Activated CD8-positive, alpha-beta memory T cell treated with anti-CD3 and anti-CD28 coated beads, Interleukin-2, amount 10 ng/mL, durations not matched to agents 7 days and 5 days (primary cell): ENCODE measurements around the gene GALT. TPM values are rescaled to one million over a fixed set of nuclear protein-coding genes. Genes with fewer than 3 reads are reported as not detected.

Source experiments
- ATAC-seq: fragments of 150-1000 bp; cut with Tn5 transposase; one replicate; pipeline ENCODE4 v1.10.0; 2021; ENCODE audit warnings: moderate library complexity
- CTCF ChIA-PET: fragments of 350-600 bp; sonication (Branson Sonifier 250); formaldehyde crosslinking; loops from one replicate; lab custom pipeline; 2021; ENCODE audit warnings: antibody characterized with exemption; lab: Charles Lee
- DNase-seq: peaks from one replicate; pipeline ENCODE4 v3.0.0-alpha.2; 2020
- H3K27ac Mint-ChIP-seq: one replicate; pipeline ENCODE4 v1.8.0; 2021; ENCODE audit warnings: mild to moderate bottlenecking, mixed read lengths
- H3K27me3 Mint-ChIP-seq: one replicate; pipeline ENCODE4 v1.8.0; 2021; ENCODE audit warnings: mixed read lengths
- H3K36me3 Mint-ChIP-seq: one replicate; pipeline ENCODE4 v1.8.0; 2021; ENCODE audit warnings: mild to moderate bottlenecking, mixed read lengths
- H3K4me1 Mint-ChIP-seq: one replicate; pipeline ENCODE4 v1.8.0; 2021; ENCODE audit warnings: mixed read lengths
- H3K4me3 Mint-ChIP-seq: one replicate; pipeline ENCODE4 v1.8.0; 2021; ENCODE audit warnings: mild to moderate bottlenecking, moderate library complexity, mixed read lengths
- H3K9me3 Mint-ChIP-seq: one replicate; pipeline ENCODE4 v1.8.0; 2022; ENCODE audit warnings: low read depth, mixed read lengths
- total RNA-seq, 2 experiments: library from RNA; stranded (reverse); gene quantifications; one replicate each; pipeline ENCODE4 v1.2.3, GENCODE V29; 2021

Gene GALT
- total RNA-seq, 2 experiments from 2014 or later = 61.0 to 71.3 TPM

DNA sequence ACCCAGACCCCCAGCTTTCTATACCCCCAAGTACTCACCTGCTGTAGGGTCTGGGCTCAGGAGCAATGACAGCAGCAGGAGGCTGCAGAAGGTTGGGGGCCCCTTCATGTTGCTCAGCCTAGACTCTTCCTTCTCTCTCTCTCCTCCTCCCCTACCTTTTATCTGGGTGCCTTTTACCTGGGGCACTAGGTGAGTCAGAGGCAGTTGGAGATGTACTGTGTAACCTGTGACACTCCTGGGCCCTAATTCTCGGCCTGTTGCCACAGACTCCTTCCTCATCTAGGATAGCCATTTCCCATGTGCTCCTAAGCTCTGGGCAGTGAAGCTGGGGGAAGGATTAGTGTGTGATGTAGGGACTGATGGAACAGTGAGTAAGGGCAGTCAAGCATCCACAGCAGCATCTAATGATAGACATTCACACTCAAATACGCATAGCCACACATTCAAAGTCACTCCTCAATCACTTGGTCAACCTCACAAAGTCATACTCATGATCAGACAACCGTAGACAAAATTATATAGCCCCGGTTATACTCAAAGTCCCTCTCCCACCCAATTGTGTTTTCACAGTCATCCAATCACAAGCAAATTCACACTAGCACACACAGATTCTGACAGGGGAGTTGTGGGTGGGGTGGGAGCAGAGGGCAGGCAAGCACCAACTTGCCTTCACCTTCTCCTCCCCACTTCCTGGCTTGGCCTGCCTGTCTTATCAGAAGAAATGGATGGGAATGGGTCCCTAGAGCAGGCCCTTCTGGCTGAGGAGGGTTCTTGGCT, 16.2 kb downstream of the GALT start, which contains the start of gene CCL27:
CCL27 (minus strand) TSS at position 132 of the 777 bp plus-strand sequence; CDS start at position 108, 24 bp downstream.
- ATAC-seq = no peak

DNA sequence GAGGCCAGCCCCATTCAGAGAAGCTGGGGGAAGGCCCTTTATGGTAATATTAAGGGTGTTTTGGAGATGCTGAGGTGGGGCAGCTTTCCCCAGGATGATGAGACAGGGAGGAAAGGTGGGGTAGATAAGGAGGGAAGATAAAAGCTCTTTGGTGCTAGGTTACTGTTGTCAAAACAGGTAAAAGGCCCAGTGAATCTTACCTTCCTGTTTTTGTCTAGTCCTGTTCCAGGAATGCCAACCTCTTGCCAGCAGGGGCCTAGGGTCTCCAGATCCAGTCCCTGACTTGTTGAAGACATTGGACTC, 16.8 kb downstream of the GALT start:
- Mint-ChIP-seq H3K36me3 (peaks cover 5% of the 10 kb centered on the region), H3K4me1 (peaks cover 29% of the 10 kb centered on the region), H3K4me3 (no peak overlapping the region), H3K27me3 (no peaks in the 10 kb centered on the region), H3K27ac (peak overlapping the region; percentile 70), H3K9me3 (no peaks in the 10 kb centered on the region)
- DNase-seq (no peak), ATAC-seq (no peak)
- CTCF ChIA-PET = interaction anchor here (0.6 to 10.8 kb wide), 5 partner anchors 12 to 39 kb away, joined by 3 to 124 read pairs (median 52); partner anchors contain the start of genes GALT, IL11RA and SIGMAR1

More for the DNA sequence above, 16.2 kb downstream of the GALT start, which contains the start of gene CCL27:
- Mint-ChIP-seq H3K36me3 (peaks cover 3% of the 10 kb centered on the region), H3K27ac (peak within 1 kb of the TSS; percentile 70), H3K9me3 (no peaks in the 10 kb centered on the region), H3K4me1 (peaks cover 28% of the 10 kb centered on the region), H3K27me3 (no peaks in the 10 kb centered on the region), H3K4me3 (no peak within 1 kb of the TSS)
- no peak for DNase-seq
- CTCF ChIA-PET = interaction anchor here (0.6 to 10.8 kb wide), 5 partner anchors 12 to 43 kb away, joined by 3 to 124 read pairs (median 52); partner anchors contain the start of genes DCTN3, GALT, IL11RA and SIGMAR1

DNA sequence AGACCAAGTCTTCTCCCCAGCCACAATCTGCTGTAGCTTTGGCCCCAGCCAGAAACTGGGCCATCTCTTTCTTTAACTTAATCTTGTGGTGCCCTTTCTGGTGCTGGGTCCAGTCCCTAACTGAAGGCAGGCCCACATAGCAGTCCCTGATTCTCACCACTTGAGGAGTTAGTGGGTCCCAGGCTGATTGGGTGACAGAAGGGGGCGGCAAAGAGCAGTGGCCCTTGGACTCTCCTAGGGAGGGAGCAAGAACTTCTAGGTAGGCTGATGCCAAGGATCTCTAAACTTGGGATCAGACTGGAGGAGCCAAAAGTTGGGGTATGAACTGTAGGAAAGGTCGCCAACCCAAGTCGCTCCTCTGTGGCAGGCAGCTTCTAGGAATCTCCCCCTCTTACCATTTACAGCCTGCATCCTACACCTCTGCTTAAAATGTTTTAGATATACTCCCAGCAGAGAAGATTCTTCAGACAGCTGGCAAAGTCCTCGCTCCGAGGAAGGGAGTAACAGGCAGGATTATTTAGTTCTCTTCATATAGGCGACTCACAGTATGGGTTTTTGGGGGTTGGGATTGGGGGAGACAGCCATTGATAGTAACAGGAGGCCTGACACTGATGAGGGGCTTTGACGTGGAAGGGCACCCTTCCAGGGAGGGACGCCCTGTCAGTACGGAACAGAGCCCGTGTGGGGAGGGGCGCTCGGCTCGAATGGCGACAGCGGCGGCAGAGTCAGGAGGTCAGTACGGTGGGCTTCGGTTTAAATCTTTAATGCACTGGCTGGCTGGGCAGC, 18.0 kb downstream of the GALT start:
- Mint-ChIP-seq H3K4me3 (peak overlapping the region; percentile 80), H3K36me3 (peaks cover 15% of the 10 kb centered on the region), H3K4me1 (peaks cover 29% of the 10 kb centered on the region), H3K27me3 (no peaks in the 10 kb centered on the region), H3K27ac (peak overlapping the region; percentile 90), H3K9me3 (peaks cover 3% of the 10 kb centered on the region)
- peak; percentile 56 for ATAC-seq
- CTCF ChIA-PET = interaction anchor here (0.6 to 10.8 kb wide), 10 partner anchors 8 to 52 kb away, joined by 3 to 124 read pairs (median 6); partner anchors contain the start of genes DCTN3, GALT, IL11RA and RPP25L
- DNase-seq = peak; percentile 90

DNA sequence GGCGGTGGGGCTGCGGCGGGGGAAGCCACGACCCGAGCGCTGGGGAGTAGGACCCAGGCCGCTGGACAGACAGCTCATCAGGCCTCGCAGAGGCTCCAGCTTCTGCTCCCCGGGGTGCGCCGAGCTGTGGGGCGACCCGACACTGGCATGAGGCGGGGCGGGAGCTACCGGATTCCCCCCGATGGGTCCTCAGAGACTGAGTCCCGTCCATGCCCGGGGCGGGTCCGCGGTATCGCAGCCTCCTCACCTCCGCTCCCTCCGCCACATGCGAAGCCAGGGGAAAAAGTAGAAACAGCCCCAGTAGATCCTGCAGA, 18.5 kb downstream of the GALT start:
- Mint-ChIP-seq H3K36me3 (peaks cover 18% of the 10 kb centered on the region), H3K27me3 (no peaks in the 10 kb centered on the region), H3K4me1 (peaks cover 29% of the 10 kb centered on the region), H3K4me3 (peak overlapping the region; percentile 80), H3K9me3 (peaks cover 3% of the 10 kb centered on the region), H3K27ac (peak overlapping the region; percentile 90)
- ATAC-seq (no peak), DNase-seq (no peak)
- CTCF ChIA-PET = interaction anchor here (0.6 to 10.8 kb wide), 9 partner anchors 9 to 53 kb away, joined by 3 to 124 read pairs (median 5); partner anchors contain the start of genes DCTN3, GALT, IL11RA and RPP25L

DNA sequence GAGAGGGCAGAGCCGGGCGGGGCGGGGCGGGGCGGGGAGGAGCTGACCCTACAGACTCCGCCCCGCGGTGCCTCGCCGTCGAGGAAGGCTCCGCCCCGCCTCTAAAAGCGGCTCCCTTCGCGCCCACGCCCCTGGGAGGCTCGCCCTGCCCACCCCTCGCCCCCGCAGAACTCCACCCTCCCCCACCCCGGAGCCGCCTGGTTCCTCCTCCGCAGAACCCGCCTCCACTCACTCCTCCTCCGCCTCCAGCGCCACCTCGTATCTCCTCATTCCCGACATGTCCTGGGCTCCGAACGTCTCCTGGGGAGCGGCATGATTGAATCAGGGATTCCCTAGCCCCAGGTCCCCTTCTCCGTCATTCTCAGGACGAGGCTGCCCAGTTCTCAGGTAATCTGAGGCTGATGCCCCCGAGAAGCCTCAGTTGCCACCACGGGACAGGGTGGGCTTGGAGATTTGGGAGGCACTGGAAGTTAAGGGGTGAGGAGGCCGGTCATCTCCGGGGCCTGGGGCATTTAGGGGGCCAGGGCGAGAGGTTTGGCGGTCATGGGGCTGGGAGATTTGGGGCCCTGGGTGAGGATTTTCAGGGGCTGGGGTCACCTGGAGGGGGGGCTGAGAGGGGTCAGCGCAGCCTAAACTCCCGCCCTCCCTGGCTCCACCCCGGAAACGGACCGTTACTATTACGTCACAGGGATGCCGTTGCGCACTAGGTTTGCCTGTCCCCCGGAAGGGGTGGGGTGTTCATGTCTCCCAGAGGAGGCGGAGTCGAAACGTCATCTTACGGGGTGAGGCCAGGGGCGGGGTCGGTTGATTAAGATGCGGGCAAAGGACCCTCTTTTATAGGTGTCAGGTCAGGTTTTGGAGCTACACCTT, 19.1 kb downstream of the GALT start:
- peak; percentile 94 for DNase-seq
- no peaks in the 10 kb centered on the region for H3K27me3 Mint-ChIP-seq
- H3K4me1 Mint-ChIP-seq = peaks cover 29% of the 10 kb centered on the region
- H3K27ac Mint-ChIP-seq = peak overlapping the region; percentile 90
- peak; percentile 83 for ATAC-seq
- H3K36me3 Mint-ChIP-seq = peaks cover 23% of the 10 kb centered on the region
- CTCF ChIA-PET = interaction anchor here (0.6 to 10.8 kb wide), 8 partner anchors 9 to 53 kb away, joined by 3 to 124 read pairs (median 6); partner anchors contain the start of genes DCTN3, GALT, IL11RA and RPP25L
- H3K9me3 Mint-ChIP-seq = peaks cover 3% of the 10 kb centered on the region
- H3K4me3 Mint-ChIP-seq = peak overlapping the region; percentile 80

DNA sequence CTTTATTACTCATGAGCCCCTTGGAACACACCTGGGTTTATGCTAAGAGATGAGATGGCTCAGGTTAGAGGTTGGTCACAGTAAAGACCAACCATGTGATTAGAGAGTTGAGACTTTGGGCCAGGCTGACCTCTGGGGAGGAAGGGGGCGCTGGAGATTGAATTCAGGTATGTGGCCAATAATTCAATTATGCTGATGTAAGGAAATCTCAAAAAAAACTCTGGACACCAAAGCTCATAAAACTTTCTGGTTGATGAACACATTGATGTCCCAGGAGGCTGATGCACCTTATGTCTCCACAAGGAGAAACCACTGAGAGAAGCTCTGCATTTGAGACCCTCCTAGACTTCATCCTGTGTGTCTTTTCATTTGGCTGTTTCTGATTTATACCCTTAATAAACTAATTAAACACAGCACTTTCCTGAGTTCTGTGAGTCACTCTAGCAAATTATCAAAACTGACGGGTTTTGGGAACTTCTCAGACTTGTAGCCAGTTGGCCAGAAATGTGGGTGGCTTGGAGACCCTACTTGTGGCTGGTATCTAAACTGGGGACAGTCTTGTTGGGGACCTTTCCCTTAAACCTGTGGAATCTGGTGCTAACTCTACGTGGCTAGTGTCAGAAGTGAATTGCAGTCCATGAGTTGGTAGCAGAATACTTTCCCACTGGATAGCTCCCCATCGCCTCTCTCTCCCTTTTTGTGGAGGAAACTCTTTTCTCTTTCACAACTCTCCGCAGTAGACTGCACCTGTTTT, 23.5 kb downstream of the GALT start:
- peaks cover 3% of the 10 kb centered on the region for H3K9me3 Mint-ChIP-seq
- H3K27ac Mint-ChIP-seq = no peak overlapping the region
- CTCF ChIA-PET = interaction anchor here (1.9 kb wide), 1 partner anchor 31 kb away, joined by 14 read pairs; no protein-coding TSS in a partner anchor
- no peaks in the 10 kb centered on the region for H3K27me3 Mint-ChIP-seq
- H3K4me1 Mint-ChIP-seq = peaks cover 5% of the 10 kb centered on the region
- ATAC-seq (no peak), DNase-seq (no peak)
- H3K4me3 Mint-ChIP-seq = no peak overlapping the region
- H3K36me3 Mint-ChIP-seq = peaks cover 23% of the 10 kb centered on the region

DNA sequence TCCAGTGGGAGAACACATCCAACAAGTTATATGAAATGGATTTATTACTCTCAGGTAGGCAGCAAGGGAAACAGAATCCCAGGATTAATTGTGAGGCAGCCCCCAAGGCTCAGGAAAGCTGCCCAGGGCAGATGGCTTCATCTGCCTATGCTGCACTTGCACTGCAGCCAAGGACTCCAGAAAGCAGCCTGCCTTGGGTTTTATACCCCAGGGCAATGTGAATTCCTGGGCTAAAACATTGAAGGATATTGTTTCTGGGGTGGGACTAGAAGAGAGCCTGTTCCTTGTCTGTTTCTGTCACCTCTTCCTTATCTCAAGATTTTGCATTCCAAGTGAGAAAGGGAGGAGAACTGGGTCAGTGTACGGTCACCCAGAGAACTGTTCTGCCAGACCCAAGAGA, 24.8 kb downstream of the GALT start:
- no peak for DNase-seq
- CTCF ChIA-PET = interaction anchor here (1.9 kb wide), 1 partner anchor 30 kb away, joined by 14 read pairs; no protein-coding TSS in a partner anchor
- Mint-ChIP-seq H3K4me1 (peaks cover 2% of the 10 kb centered on the region), H3K9me3 (peaks cover 3% of the 10 kb centered on the region), H3K27me3 (no peaks in the 10 kb centered on the region), H3K4me3 (no peak overlapping the region), H3K27ac (no peak overlapping the region), H3K36me3 (peaks cover 21% of the 10 kb centered on the region)
- ATAC-seq = no peak

DNA sequence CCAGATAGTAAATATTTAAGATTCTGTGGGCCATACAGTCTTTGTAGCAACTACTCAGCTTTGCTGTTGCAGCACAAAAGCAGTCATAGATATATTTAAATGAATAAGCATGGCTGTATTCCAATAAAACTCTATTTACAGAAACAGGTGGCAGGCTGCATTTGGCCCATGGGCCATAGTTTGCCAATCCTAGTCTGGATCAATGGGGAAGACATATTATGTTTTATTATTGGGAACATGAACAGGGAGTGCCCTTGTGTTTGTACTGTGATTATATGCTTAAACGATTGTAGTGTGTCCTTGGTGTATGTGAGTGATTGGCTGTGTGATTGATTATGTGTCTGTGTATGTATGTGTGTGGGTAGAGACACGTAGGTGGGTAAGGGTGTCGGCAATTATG, 28.0 kb downstream of the GALT start:
- Mint-ChIP-seq H3K27ac (no peak overlapping the region), H3K4me3 (no peak overlapping the region), H3K9me3 (no peaks in the 10 kb centered on the region), H3K36me3 (peaks cover 7% of the 10 kb centered on the region), H3K4me1 (no peaks in the 10 kb centered on the region), H3K27me3 (no peaks in the 10 kb centered on the region)
- no peak for DNase-seq
- ATAC-seq = no peak
- CTCF ChIA-PET = interaction anchor here (1.2 to 2.5 kb wide), 3 partner anchors 11 to 28 kb away, joined by 3 to 20 read pairs (median 6); no protein-coding TSS in a partner anchor

DNA sequence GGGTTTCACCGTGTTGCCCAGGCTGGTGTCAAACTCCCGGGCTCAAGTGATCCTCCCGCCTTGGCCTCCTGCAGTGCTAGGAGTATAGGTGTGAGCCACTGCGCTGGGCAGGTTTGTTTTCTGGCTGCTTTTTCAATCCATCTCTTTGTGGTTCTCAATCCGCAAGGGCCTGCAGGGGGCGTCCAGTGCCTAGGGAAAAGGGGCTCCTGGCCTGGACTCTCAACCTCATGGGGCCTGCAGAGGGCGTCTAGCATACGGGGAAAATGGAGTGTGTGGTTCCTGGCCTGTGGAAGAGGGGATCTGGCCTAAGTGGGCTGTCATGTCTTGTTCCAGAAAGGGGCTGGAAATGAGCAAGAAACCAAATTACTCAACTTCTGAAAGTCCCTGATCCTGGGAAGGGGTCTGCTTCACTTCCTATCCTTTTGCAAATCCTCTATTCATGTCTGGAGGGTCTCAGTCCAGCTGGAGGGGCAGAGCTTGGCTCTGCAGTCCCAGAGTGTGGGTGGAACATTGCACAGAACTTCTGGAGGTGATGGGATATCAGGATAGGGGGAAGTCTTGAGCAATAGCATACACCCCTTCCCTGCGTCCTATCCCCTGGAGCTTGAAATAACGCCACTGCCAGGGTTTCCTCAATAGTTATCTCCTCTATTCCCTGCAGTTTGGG, 28.7 kb downstream of the GALT start:
- no peak overlapping the region for H3K4me3 Mint-ChIP-seq
- H3K36me3 Mint-ChIP-seq = peaks cover 4% of the 10 kb centered on the region
- no peaks in the 10 kb centered on the region for H3K9me3 Mint-ChIP-seq
- no peaks in the 10 kb centered on the region for H3K27me3 Mint-ChIP-seq
- CTCF ChIA-PET = interaction anchor here (1.0 to 2.5 kb wide), 4 partner anchors 10 to 27 kb away, joined by 3 to 20 read pairs (median 5); no protein-coding TSS in a partner anchor
- DNase-seq (peak; percentile 71), ATAC-seq (peak; percentile 75)
- H3K27ac Mint-ChIP-seq = no peak overlapping the region
- no peaks in the 10 kb centered on the region for H3K4me1 Mint-ChIP-seq

DNA sequence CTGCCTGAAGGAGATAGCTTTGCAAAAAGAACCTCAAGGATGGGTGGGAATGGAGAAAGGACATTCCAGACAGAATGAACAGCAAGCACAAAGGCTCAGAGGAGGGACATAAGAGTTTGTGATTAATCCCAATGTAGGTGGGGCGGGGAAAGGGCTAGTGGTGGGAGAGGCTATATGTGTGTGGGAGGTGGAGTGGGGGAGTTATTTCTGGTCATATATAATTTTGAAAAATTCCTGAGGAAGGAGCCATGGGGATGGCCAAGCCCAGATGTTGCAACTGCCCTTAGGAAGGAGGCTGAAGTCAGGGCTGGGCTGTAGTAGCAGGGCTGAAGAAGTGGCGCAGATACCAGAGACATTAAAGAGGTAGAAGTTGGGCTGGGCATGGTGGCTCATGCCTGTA, 29.4 kb downstream of the GALT start:
- no peak overlapping the region for H3K27ac Mint-ChIP-seq
- ATAC-seq (no peak), DNase-seq (no peak)
- no peaks in the 10 kb centered on the region for H3K4me1 Mint-ChIP-seq
- H3K4me3 Mint-ChIP-seq = no peak overlapping the region
- CTCF ChIA-PET = interaction anchor here (1.0 to 2.5 kb wide), 3 partner anchors 11 to 27 kb away, joined by 4 to 20 read pairs (median 6); no protein-coding TSS in a partner anchor
- no peaks in the 10 kb centered on the region for H3K27me3 Mint-ChIP-seq
- no peaks in the 10 kb centered on the region for H3K9me3 Mint-ChIP-seq
- peaks cover 2% of the 10 kb centered on the region for H3K36me3 Mint-ChIP-seq

DNA sequence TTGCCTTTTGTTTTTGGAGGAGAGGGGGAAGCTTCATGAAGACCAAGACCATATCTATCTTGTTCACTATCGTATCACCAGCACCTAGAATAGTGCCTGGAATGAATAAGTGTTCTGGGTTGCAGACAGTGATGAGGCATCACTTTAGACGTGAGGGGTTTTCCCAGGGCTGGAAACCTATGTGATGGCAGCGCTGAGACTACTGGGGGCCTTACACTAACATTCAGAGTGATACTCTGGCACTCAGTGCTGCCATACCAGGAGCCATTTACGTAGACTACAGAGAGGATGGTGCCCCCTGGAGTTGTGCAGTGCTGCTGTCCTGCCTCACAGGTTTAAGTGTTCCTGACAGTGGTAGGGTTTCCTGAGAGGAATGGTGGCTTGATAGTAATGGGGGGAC, 37.7 kb downstream of the GALT start:
- no peak overlapping the region for H3K27ac Mint-ChIP-seq
- H3K9me3 Mint-ChIP-seq = no peaks in the 10 kb centered on the region
- CTCF ChIA-PET = interaction anchor here (1.0 kb wide), 1 partner anchor 16 kb away, joined by 3 read pairs; no protein-coding TSS in a partner anchor
- no peak overlapping the region for H3K4me3 Mint-ChIP-seq
- H3K4me1 Mint-ChIP-seq = no peaks in the 10 kb centered on the region
- ATAC-seq = no peak
- DNase-seq = no peak
- no peaks in the 10 kb centered on the region for H3K27me3 Mint-ChIP-seq
- H3K36me3 Mint-ChIP-seq = peaks cover 2% of the 10 kb centered on the region
